Measurements from ENCODE around the gene PSD. TPM values are rescaled to one million over a fixed set of nuclear protein-coding genes. Genes with fewer than 3 reads are reported as not detected.

PSD gene
- total and polyA plus RNA-seq, 2 donors (not counting 3 experiments of a cell fraction or from before 2014, with no cell fraction given), result 0.10 to 0.40 TPM

DNA sequence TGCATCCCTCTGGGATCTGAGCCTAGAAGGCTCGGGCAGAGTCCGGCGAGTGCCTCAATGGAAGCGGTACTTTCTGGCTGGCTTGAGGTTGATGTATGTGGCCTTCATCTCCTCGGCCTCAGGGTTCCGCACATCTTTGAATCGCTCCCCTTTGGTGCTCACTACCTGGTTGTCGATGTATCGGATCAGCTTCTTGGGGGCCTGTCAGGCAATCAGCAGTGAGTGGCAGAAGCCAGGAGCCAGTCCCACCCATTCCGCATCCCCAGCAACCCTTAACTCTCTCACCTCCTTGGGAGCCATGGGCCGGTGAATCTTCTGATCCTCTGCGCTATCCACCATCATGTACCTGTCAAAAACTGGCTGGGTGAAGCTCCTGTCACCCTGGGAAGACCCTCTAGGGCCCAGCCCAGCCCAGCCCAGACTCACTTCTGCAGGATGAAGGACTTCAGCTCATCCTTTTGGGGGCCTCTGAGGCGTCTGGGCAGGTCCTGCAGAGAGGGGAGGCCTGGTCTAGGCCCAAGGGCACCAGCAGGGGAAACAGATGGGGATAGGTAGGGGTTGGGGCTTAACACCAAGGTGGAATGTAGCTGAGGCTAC is 4.9 kb upstream of the PSD start:
- no peak overlapping the region for H3K4me3 ChIP-seq (replicated peaks in 1 of 3; ENCODE audit: insufficient read depth in 1 of 3, low read depth in 1 of 3, low read length in 3 of 3)
- H3K9me1 ChIP-seq (replicated peaks; ENCODE audit: control insufficient read depth, extremely low read depth, insufficient read depth, low read length), result no peaks in the 10 kb centered on the region
- POLR2A ChIA-PET, result interaction anchor here (0.5 to 0.9 kb wide), 2 partner anchors 79 to 267 kb away, joined by 3 read pairs; partner anchors contain the start of gene ACTR1A
- TSS peak; percentile 44 for BruUV-seq (replicated peaks)
- peaks cover 0 to 3% of the 10 kb centered on the region in 2 experiments for H3K27me3 ChIP-seq (ENCODE audit: control insufficient read depth in 2 of 2, insufficient read depth in 2 of 2, low read length in 2 of 2)
- intact Hi-C loops (cut with micrococcal nuclease) (loop anchor here (5.0 kb wide), 3 partner anchors 79 to 224 kb away; partner anchors contain the start of genes ACTR1A and SUFU), dilution Hi-C loops (cut with MboI; ENCODE audit: extremely low pct_ligation_motif_present, low sequenced_read_pairs) (no loop called here)
- H4K20me1 ChIP-seq (replicated peaks; ENCODE audit: control insufficient read depth, extremely low read depth, insufficient read depth, low read length), result no peaks in the 10 kb centered on the region
- CTCF ChIA-PET, result interaction anchor here (0.6 to 6.5 kb wide), 13 partner anchors 9 to 254 kb away, joined by 3 to 74 read pairs (median 21); partner anchors contain the start of genes C10orf95 and CUEDC2
- no peak overlapping the region for H3K4me2 ChIP-seq (ENCODE audit: insufficient read depth, low read length)
- peaks cover 0 to 9% of the 10 kb centered on the region in 2 experiments for H3K36me3 ChIP-seq (ENCODE audit: control insufficient read depth in 2 of 2, extremely low read depth in 1 of 2, insufficient read depth in 2 of 2, low read length in 2 of 2)
- TF ChIP-seq, protein P1, sequence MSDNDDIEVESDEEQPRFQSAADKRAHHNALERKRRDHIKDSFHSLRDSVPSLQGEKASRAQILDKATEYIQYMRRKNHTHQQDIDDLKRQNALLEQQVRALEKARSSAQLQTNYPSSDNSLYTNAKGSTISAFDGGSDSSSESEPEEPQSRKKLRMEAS (IDR thresholded peaks at IDR 0.05; ENCODE audit: insufficient read depth, insufficient read length), result no peak
- TF ChIP-seq, protein P2, sequence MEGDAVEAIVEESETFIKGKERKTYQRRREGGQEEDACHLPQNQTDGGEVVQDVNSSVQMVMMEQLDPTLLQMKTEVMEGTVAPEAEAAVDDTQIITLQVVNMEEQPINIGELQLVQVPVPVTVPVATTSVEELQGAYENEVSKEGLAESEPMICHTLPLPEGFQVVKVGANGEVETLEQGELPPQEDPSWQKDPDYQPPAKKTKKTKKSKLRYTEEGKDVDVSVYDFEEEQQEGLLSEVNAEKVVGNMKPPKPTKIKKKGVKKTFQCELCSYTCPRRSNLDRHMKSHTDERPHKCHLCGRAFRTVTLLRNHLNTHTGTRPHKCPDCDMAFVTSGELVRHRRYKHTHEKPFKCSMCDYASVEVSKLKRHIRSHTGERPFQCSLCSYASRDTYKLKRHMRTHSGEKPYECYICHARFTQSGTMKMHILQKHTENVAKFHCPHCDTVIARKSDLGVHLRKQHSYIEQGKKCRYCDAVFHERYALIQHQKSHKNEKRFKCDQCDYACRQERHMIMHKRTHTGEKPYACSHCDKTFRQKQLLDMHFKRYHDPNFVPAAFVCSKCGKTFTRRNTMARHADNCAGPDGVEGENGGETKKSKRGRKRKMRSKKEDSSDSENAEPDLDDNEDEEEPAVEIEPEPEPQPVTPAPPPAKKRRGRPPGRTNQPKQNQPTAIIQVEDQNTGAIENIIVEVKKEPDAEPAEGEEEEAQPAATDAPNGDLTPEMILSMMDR (IDR thresholded peaks at IDR 0.05; ENCODE audit: extremely low read depth in 1 of 2, insufficient read depth in 1 of 2, low read depth in 1 of 2, low read length in 2 of 2), result no peak
- TF ChIP-seq POLR2AphosphoS5 (IDR thresholded peaks at IDR 0.05; ENCODE audit: insufficient read depth, low read depth, low read length) (no peak), FOS (IDR thresholded peaks at IDR 0.05; ENCODE audit: borderline replicate concordance, insufficient read depth, low read length) (no peak), JUN (IDR thresholded peaks at IDR 0.05; ENCODE audit: borderline replicate concordance, insufficient read depth, insufficient read length, low read depth) (no peak), MYC (IDR thresholded peaks at IDR 0.05; ENCODE audit: low read depth, low read length) (no peak), EZH2 (IDR thresholded peaks at IDR 0.05; ENCODE audit: borderline replicate concordance, low read depth, low read length, severe bottlenecking) (no peak), POLR2A (IDR thresholded peaks at IDR 0.05; ENCODE audit: low read depth, low read length) (no peak), GATA2 (IDR thresholded peaks at IDR 0.05; ENCODE audit: insufficient read depth, insufficient read length, low read depth, low read length) (no peak)
- no peak overlapping the region for H3K27ac ChIP-seq (ENCODE audit: insufficient read depth, low read depth, low read length)
- H3K4me1 ChIP-seq (ENCODE audit: control insufficient read depth, extremely low read depth, insufficient read depth, low read length), result peaks cover 20% of the 10 kb centered on the region
- no peaks in the 10 kb centered on the region for H3K9me3 ChIP-seq (replicated peaks; ENCODE audit: control insufficient read depth, insufficient read depth, low read length)
- H3K9ac ChIP-seq (replicated peaks; ENCODE audit: extremely low read depth, insufficient read depth, low read length), result no peak overlapping the region
- DNase-seq (ENCODE audit: low read depth, low spot score) (no peak), FAIRE-seq (no peak)
- H3K79me2 ChIP-seq (ENCODE audit: control insufficient read depth, insufficient read depth, low read length), result no peaks in the 10 kb centered on the region
- H2AFZ ChIP-seq (ENCODE audit: low read depth, low read length), result no peak overlapping the region
